Mesenchymal stem cell (in vitro differentiated cells and primary cell): ENCODE measurements around the gene KLHL36.
A peak's percentile ranks its signal among the peaks of the same experiment; 100 is the strongest.
"Not testable (repeated sequence)": the region's sequence is repeated elsewhere in the genome, so short reads cannot be mapped to it uniquely, and the experiment has no call there.

Experiments
- DNase-seq: peaks from one replicate; pipeline ENCODE4 v3.0.0-alpha.2; 2013
- H2AFZ ChIP-seq: one replicate; pipeline ENCODE4 v1.6.1; 2013; ENCODE audit warnings: low read depth, mild to moderate bottlenecking, control low read depth, inconsistent platforms, low read length, moderate library complexity
- H2AK5ac ChIP-seq: 2 replicates; pipeline ENCODE4 v1.6.1; 2013; ENCODE audit warnings: low read length, moderate library complexity, mild to moderate bottlenecking, inconsistent platforms; ENCODE audit not compliant: severe bottlenecking
- H2BK120ac ChIP-seq: one replicate; pipeline ENCODE4 v1.6.1; 2013; ENCODE audit warnings: low read depth, mild to moderate bottlenecking, inconsistent platforms, low read length, moderate library complexity
- H2BK12ac ChIP-seq, 2 experiments: one replicate each; pipeline ENCODE4 v1.6.1; 2013; ENCODE audit warnings: inconsistent platforms in 2 of 2, low read length in 2 of 2, mild to moderate bottlenecking in 2 of 2, moderate library complexity in 2 of 2, control low read depth in 1 of 2
- H2BK15ac ChIP-seq: one replicate; pipeline ENCODE4 v1.6.1; 2013; ENCODE audit warnings: mild to moderate bottlenecking, low read depth, inconsistent platforms; ENCODE audit not compliant: poor library complexity, severe bottlenecking
- H2BK5ac ChIP-seq: 2 replicates; pipeline ENCODE4 v1.6.1; 2013; ENCODE audit warnings: low read depth, mild to moderate bottlenecking, low read length, control low read depth, inconsistent platforms; ENCODE audit not compliant: poor library complexity, severe bottlenecking
- H3K14ac ChIP-seq, 2 experiments: one replicate each; pipeline ENCODE4 v1.6.1; 2013; ENCODE audit warnings: inconsistent platforms in 2 of 2, low read length in 2 of 2, control low read depth in 1 of 2, mild to moderate bottlenecking in 1 of 2, moderate library complexity in 1 of 2
- H3K18ac ChIP-seq, 2 experiments: one replicate each; pipeline ENCODE4 v1.6.1; 2013; ENCODE audit warnings: inconsistent platforms in 2 of 2, low read length in 2 of 2, control low read depth in 1 of 2, low read depth in 1 of 2, mild to moderate bottlenecking in 1 of 2
- H3K23ac ChIP-seq, 2 experiments: one replicate each; pipeline ENCODE4 v1.6.1; 2013; ENCODE audit warnings: inconsistent platforms in 2 of 2, low read length in 2 of 2, mild to moderate bottlenecking in 2 of 2, moderate library complexity in 2 of 2, control low read depth in 1 of 2
- H3K27ac ChIP-seq: 2 replicates; pipeline ENCODE4 v1.5.1; 2013; ENCODE audit warnings: mild to moderate bottlenecking, moderate library complexity, low read length, control low read depth, inconsistent platforms; ENCODE audit not compliant: poor library complexity, severe bottlenecking
- H3K27me3 ChIP-seq, 2 experiments: 2 replicates each; pipeline versions ENCODE4 v1.6.1 to v1.7.0; 2013; ENCODE audit warnings: low read length in 2 of 2, mild to moderate bottlenecking in 2 of 2, moderate library complexity in 2 of 2, control low read depth in 1 of 2, inconsistent platforms in 1 of 2; ENCODE audit not compliant: control insufficient read depth in 1 of 2, insufficient read depth in 1 of 2
- H3K36me3 ChIP-seq, 2 experiments: 2 replicates each; pipeline versions ENCODE4 v1.6.1 to v1.7.0; 2013; ENCODE audit warnings: low read length in 2 of 2, control low read depth in 1 of 2, inconsistent platforms in 1 of 2, low read depth in 1 of 2, mild to moderate bottlenecking in 1 of 2; ENCODE audit not compliant: insufficient read depth in 2 of 2, control insufficient read depth in 1 of 2
- H3K4ac ChIP-seq, 2 experiments: one replicate each; pipeline ENCODE4 v1.6.1; 2013; ENCODE audit warnings: inconsistent platforms in 2 of 2, low read length in 2 of 2, mild to moderate bottlenecking in 2 of 2, moderate library complexity in 2 of 2, control low read depth in 1 of 2, low read depth in 1 of 2
- H3K4me1 ChIP-seq: 2 replicates; pipeline ENCODE4 v1.6.1; 2013; ENCODE audit warnings: low read depth, low read length, control low read depth; ENCODE audit not compliant: control insufficient read depth, insufficient read depth
- H3K4me2 ChIP-seq: 2 replicates; pipeline ENCODE4 v1.6.1; 2013; ENCODE audit warnings: low read length, mild to moderate bottlenecking, inconsistent platforms; ENCODE audit not compliant: poor library complexity, severe bottlenecking
- H3K4me3 ChIP-seq, 2 experiments: 2 replicates each; pipeline versions ENCODE4 v1.5.1 to v1.7.0; 2013; ENCODE audit warnings: low read length in 2 of 2, mild to moderate bottlenecking in 2 of 2, control low read depth in 1 of 2, low read depth in 1 of 2; ENCODE audit not compliant: insufficient read depth in 1 of 2
- H3K79me1 ChIP-seq: replicated peaks from 2 replicates; pipeline ENCODE4 v1.6.1; 2013; ENCODE audit warnings: mild to moderate bottlenecking, control low read depth, low read length, inconsistent platforms; ENCODE audit not compliant: poor library complexity, severe bottlenecking
- H3K9ac ChIP-seq: 2 replicates; pipeline ENCODE4 v1.7.0; 2013; ENCODE audit warnings: mild to moderate bottlenecking, low read length, moderate library complexity
- H3K9me3 ChIP-seq: 2 replicates; pipeline ENCODE4 v1.7.0; 2013; ENCODE audit warnings: mild to moderate bottlenecking, low read length; ENCODE audit not compliant: control insufficient read depth
- H4K8ac ChIP-seq: one replicate; pipeline ENCODE4 v1.6.1; 2013; ENCODE audit warnings: inconsistent platforms, mild to moderate bottlenecking, low read length, moderate library complexity
- H4K91ac ChIP-seq: one replicate; pipeline ENCODE4 v1.6.1; 2013; ENCODE audit warnings: mild to moderate bottlenecking, low read length, inconsistent platforms
- WGBS: methylation state at CpG from one replicate; pipeline ENCODE4 v1.1.7; 2013; ENCODE audit warnings: mixed read lengths; 5-methylcytosine and 5-hydroxymethylcytosine counted together

Gene KLHL36

GRCh38 chr16:84618581-84619460 is 29.5 kb upstream of the KLHL36 start:
- no peaks in the 10 kb centered on the region for H3K27me3 ChIP-seq
- H2BK15ac ChIP-seq = peak overlapping the region; percentile 13
- H3K4ac ChIP-seq = peak overlapping the region; percentile 47 to 49
- H3K9me3 ChIP-seq = no peaks in the 10 kb centered on the region
- H3K4me2 ChIP-seq = peak overlapping the region; percentile 46
- H2AK5ac ChIP-seq = no peak overlapping the region
- H3K27ac ChIP-seq = peak overlapping the region; percentile 97
- WGBS = under 1% methylated on average over 10 of the region's 12 CpGs
- H3K36me3 ChIP-seq = peaks cover 5 to 14% of the 10 kb centered on the region in 2 experiments
- H3K14ac ChIP-seq = no peak overlapping the region
- H4K91ac ChIP-seq = peak overlapping the region; percentile 84
- peak overlapping the region in 1 of 2 experiments; percentile 57 for H3K4me3 ChIP-seq
- H2BK12ac ChIP-seq = peak overlapping the region; percentile 45 to 75
- DNase-seq = peak; percentile 97
- H3K23ac ChIP-seq = no peak overlapping the region
- H4K8ac ChIP-seq = peak overlapping the region; percentile 62
- peaks cover 29% of the 10 kb centered on the region for H3K4me1 ChIP-seq
- H2BK5ac ChIP-seq = peak overlapping the region; percentile 92
- H3K79me1 ChIP-seq = peaks cover 1% of the 10 kb centered on the region
- peak overlapping the region; percentile 87 for H2BK120ac ChIP-seq
- H2AFZ ChIP-seq = no peak overlapping the region
- H3K18ac ChIP-seq = peak overlapping the region; percentile 52 to 84
- peak overlapping the region; percentile 72 for H3K9ac ChIP-seq

GRCh38 chr16:84620913-84621312 is 27.4 kb upstream of the KLHL36 start:
- not testable (repeated sequence) for H3K9me3 ChIP-seq, H3K79me1 ChIP-seq, H2BK15ac ChIP-seq, H3K27ac ChIP-seq, H2BK120ac ChIP-seq, H2AK5ac ChIP-seq, H3K18ac ChIP-seq, H4K91ac ChIP-seq, H2BK5ac ChIP-seq, H2AFZ ChIP-seq, DNase-seq, H3K14ac ChIP-seq, H4K8ac ChIP-seq, H3K36me3 ChIP-seq, H3K4me2 ChIP-seq, H3K9ac ChIP-seq, H3K4ac ChIP-seq, H3K27me3 ChIP-seq, H3K4me3 ChIP-seq, H3K23ac ChIP-seq
- 92% methylated on average over 9 of the region's 10 CpGs for WGBS
- H3K4me1 ChIP-seq = peaks cover 11% of the 10 kb centered on the region
- H2BK12ac ChIP-seq = peak overlapping the region in 1 of 2 experiments; percentile 25

- Histone ChIP-seq H3K4me3 (no peak overlapping the region), H3K79me1 (no peaks in the 10 kb centered on the region)
Measured at GRCh38 chr16:84625556-84625955, 22.8 kb upstream of the KLHL36 start.

GRCh38 chr16:84628226-84628731 is 20.0 kb upstream of the KLHL36 start:
- no peak overlapping the region for H3K27ac ChIP-seq

More at GRCh38 chr16:84625556-84625955, 22.8 kb upstream of the KLHL36 start:
- Histone ChIP-seq H3K9me3 (no peaks in the 10 kb centered on the region), H2BK120ac (no peak overlapping the region), H3K36me3 (no peaks in the 10 kb centered on the region), H3K4ac (no peak overlapping the region), H2AFZ (no peak overlapping the region), H3K18ac (no peak overlapping the region), H3K27me3 (no peaks in the 10 kb centered on the region), H2BK15ac (no peak overlapping the region), H2BK12ac (no peak overlapping the region), H3K4me2 (no peak overlapping the region), H2BK5ac (no peak overlapping the region), H4K91ac (no peak overlapping the region), H3K23ac (no peak overlapping the region), H3K9ac (no peak overlapping the region), H3K4me1 (peaks cover 5% of the 10 kb centered on the region), H3K27ac (no peak overlapping the region), H4K8ac (no peak overlapping the region), H2AK5ac (no peak overlapping the region), H3K14ac (no peak overlapping the region)
- no peak for DNase-seq
- 96% methylated on average over 6 of the region's 6 CpGs for WGBS

More at GRCh38 chr16:84628226-84628731, 20.0 kb upstream of the KLHL36 start:
- H2BK12ac ChIP-seq = no peak overlapping the region
- H2BK15ac ChIP-seq = no peak overlapping the region
- no peak overlapping the region for H3K14ac ChIP-seq
- no peak overlapping the region for H3K4ac ChIP-seq
- H2BK5ac ChIP-seq = no peak overlapping the region
- no peak overlapping the region for H3K4me2 ChIP-seq
- H3K23ac ChIP-seq = no peak overlapping the region
- H4K91ac ChIP-seq = no peak overlapping the region
- no peaks in the 10 kb centered on the region for H3K36me3 ChIP-seq
- no peak overlapping the region for H3K4me3 ChIP-seq
- no peak overlapping the region for H3K18ac ChIP-seq
- H3K9me3 ChIP-seq = no peaks in the 10 kb centered on the region
- no peak overlapping the region for H2BK120ac ChIP-seq
- peaks cover 5% of the 10 kb centered on the region for H3K4me1 ChIP-seq
- H2AFZ ChIP-seq = no peak overlapping the region
- 79% methylated on average over 6 of the region's 7 CpGs for WGBS
- no peaks in the 10 kb centered on the region for H3K27me3 ChIP-seq
- no peak overlapping the region for H4K8ac ChIP-seq
- H3K9ac ChIP-seq = no peak overlapping the region
- DNase-seq = no peak
- H2AK5ac ChIP-seq = no peak overlapping the region
- H3K79me1 ChIP-seq = no peaks in the 10 kb centered on the region
